ENCODE data around the gene ABCC4. TPM values are rescaled to one million over a fixed set of nuclear protein-coding genes. Genes with fewer than 3 reads are reported as not detected.

The ABCC4 gene
- total and polyA plus RNA-seq, 9 donors = 1.9 to 4.9 (median 3.2) TPM

DNA sequence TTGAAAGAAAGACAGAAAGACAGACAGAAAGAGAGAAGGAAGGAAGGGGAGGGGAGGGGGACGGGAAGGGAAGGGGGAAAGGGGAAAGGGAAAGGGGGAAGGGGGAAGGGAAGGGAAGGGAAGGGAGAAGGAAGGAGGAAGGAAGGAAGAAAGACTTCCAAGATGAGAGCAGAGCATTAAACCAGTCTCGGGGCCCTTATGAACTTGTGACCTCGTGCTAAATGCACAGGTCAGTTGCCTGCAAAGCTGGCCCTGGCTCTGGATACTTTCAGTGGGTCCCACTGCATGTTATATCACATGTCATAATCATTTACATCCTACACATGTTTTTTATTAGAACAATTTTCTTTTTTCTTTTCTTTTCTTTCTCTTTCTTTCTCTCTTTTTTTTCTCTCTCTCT lies 24.2 kb upstream of the ABCC4 start:
- no peaks in the 10 kb centered on the region for H3K9me3 ChIP-seq (replicated peaks; ENCODE audit: control insufficient read depth, low read depth, low read length)
- no peaks in the 10 kb centered on the region for H3K36me3 ChIP-seq (ENCODE audit: control insufficient read depth, insufficient read depth, low read length)
- H3K4me1 ChIP-seq (ENCODE audit: control insufficient read depth, insufficient read depth, low read length) = no peaks in the 10 kb centered on the region
- no peak for DNase-seq
- no peak overlapping the region for H3K27ac ChIP-seq (ENCODE audit: low read length)
- whole genome bisulfite sequencing (ENCODE audit: insufficient coverage) = 23% methylated on average over 3 of the region's 3 CpGs
- H3K4me3 ChIP-seq (ENCODE audit: low read length) = no peak overlapping the region
- no peaks in the 10 kb centered on the region for H3K27me3 ChIP-seq (ENCODE audit: control insufficient read depth, insufficient read depth, low read length)

DNA sequence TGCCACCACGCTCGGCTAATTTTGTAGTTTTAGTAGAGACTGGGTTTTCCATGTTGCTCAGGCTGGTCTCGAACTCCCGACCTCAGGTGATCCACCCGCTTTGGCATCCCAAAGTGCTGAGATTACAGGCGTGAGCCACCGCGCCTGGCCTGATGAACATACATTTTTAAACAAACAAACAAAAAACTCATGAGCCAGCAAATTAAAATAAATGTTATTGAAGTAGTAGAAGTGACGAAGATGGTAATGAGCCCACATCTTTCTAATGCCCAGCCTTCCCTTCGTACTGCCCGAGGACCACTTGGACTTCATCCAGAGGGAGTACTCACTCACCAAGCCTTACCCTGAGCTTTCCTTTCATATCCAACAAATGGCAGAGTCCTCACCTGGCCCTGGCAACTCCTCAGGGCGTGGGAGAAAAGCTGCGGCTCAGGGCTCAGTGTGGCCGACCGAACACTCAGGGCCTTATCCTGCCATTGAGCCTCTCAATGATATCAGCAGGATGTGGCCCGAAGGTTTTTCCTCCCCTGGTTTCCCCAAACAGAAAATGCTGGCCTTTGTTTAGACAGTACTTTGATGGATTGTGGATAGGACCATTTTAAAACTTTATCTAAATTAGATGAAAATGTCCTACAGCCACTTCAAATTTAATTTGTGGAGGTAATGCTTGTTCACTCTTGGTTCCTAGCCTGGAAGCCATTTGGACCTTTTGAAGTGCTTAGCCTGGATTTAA lies 22.8 kb upstream of the ABCC4 start:
- Histone ChIP-seq H3K27ac (ENCODE audit: low read length) (no peak overlapping the region), H3K9me3 (replicated peaks; ENCODE audit: control insufficient read depth, low read depth, low read length) (no peaks in the 10 kb centered on the region), H3K27me3 (ENCODE audit: control insufficient read depth, insufficient read depth, low read length) (no peaks in the 10 kb centered on the region), H3K36me3 (ENCODE audit: control insufficient read depth, insufficient read depth, low read length) (no peaks in the 10 kb centered on the region), H3K4me1 (ENCODE audit: control insufficient read depth, insufficient read depth, low read length) (no peaks in the 10 kb centered on the region), H3K4me3 (ENCODE audit: low read length) (no peak overlapping the region)
- 78% methylated on average over 4 of the region's 16 CpGs for WGBS (ENCODE audit: insufficient coverage)
- peak; percentile 5 for DNase-seq

DNA sequence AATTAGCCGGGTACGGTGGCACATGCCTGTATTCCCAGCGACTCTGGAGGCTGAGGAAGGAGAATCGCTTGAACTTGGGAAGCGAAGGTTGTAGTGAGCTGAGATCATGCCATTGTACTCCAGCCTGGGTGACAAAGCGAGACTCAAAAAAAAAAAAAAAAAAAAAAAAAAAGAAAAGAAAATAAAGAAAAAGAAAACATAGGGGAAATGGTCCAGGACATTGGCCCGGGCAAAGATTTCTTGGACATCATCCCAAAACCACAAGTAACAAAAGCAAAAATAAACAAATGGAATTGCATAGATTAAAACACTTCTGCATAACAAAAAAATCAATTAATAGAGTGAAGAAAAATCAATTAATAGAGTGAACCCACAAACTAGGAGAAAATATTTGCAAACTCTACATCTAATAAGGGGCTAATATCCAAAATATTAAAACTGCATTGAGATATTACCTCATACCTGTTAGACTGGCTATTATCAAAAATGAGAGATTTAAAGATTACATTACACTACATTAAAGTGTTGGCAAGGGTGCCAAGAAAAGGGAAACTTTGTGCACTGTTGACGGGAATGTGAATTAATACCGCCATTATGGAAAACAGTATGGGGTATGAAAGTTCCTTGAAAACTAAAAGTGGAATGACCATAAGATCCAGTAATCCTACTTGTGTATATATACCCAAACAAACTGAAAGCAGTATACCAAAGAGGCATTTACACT lies 18.5 kb upstream of the ABCC4 start:
- Histone ChIP-seq H3K36me3 (ENCODE audit: control insufficient read depth, insufficient read depth, low read length) (no peaks in the 10 kb centered on the region), H3K4me3 (ENCODE audit: low read length) (no peak overlapping the region), H3K27ac (ENCODE audit: low read length) (no peak overlapping the region), H3K9me3 (replicated peaks; ENCODE audit: control insufficient read depth, low read depth, low read length) (no peaks in the 10 kb centered on the region), H3K27me3 (ENCODE audit: control insufficient read depth, insufficient read depth, low read length) (no peaks in the 10 kb centered on the region), H3K4me1 (ENCODE audit: control insufficient read depth, insufficient read depth, low read length) (no peaks in the 10 kb centered on the region)
- no CpG with 5 or more reads among the region's 9 CpGs for WGBS (ENCODE audit: insufficient coverage)
- no peak for DNase-seq

DNA sequence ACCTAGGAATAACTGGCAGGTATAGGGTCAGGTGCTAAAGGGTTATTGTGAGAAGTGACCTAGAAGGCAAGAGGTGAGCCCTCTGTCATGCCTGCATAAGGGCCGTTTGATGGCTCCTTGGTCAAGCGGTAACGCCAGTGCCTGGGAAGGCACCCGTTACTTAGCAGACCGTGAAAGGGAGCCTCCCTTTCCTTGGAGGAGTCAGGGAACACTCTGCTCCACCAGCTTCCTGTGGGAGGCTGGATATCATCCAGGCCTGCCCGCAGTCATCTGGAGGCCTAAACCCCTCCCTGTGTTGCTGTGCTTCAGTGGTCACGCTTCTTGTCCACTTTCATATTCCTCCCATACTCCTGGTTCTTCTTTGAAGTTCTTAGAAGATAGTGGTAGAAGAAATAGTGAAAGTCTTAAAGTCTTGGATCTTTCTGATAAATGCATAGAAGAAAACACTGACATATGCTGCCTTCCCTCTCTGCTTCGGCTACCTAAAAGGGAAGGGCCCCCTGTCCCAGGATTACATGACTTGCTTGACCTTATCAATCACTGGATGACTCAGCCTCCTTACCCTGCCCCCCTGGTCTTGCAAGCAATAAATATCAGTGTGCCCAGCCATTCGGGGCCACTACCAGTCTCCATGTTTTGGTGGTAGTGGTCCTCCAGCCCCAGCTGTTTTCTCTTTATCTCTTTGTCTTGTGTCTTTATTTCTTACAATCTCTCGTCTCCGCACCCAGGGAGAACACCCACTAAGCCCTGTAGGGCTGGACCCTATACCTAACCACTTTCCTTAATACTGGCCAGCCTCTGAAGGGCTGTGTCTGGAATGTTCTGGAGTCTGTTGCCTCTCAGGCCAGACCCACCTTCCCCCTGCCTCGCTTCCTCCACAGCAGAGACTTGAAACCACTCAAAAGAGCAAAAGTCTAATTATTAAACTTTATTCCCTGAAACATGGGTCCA lies 16.1 kb upstream of the ABCC4 start:
- no peaks in the 10 kb centered on the region for H3K27me3 ChIP-seq (ENCODE audit: control insufficient read depth, insufficient read depth, low read length)
- H3K9me3 ChIP-seq (replicated peaks; ENCODE audit: control insufficient read depth, low read depth, low read length) = no peaks in the 10 kb centered on the region
- no peaks in the 10 kb centered on the region for H3K4me1 ChIP-seq (ENCODE audit: control insufficient read depth, insufficient read depth, low read length)
- no peak overlapping the region for H3K27ac ChIP-seq (ENCODE audit: low read length)
- no peak for DNase-seq
- no peaks in the 10 kb centered on the region for H3K36me3 ChIP-seq (ENCODE audit: control insufficient read depth, insufficient read depth, low read length)
- WGBS (ENCODE audit: insufficient coverage) = 83% methylated on average over 5 of the region's 12 CpGs
- H3K4me3 ChIP-seq (ENCODE audit: low read length) = no peak overlapping the region

DNA sequence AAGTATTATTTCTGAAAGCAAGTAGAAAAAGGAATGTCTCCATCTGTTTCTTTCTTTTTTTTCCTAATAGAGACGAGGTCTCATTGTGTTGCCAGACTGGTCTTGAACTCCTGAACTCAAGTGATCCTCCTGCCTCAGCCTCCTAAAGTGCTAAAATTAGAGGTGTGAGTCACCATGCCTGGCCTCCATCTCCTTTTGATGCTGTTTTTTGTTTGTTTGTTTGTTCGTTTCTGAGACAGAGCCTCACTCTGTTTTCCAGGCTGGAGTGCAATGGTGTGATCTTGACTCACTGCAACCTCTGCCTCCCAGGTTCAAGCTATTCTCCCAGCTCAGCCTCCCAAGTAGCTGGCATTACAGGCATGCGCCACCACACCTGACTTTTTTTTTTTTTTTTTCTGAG lies 14.5 kb upstream of the ABCC4 start:
- H3K27me3 ChIP-seq (ENCODE audit: control insufficient read depth, insufficient read depth, low read length) = no peaks in the 10 kb centered on the region
- H3K36me3 ChIP-seq (ENCODE audit: control insufficient read depth, insufficient read depth, low read length) = no peaks in the 10 kb centered on the region
- 100% methylated on average over 1 of the region's 3 CpGs for WGBS (ENCODE audit: insufficient coverage)
- no peak overlapping the region for H3K27ac ChIP-seq (ENCODE audit: low read length)
- DNase-seq = no peak
- no peaks in the 10 kb centered on the region for H3K9me3 ChIP-seq (replicated peaks; ENCODE audit: control insufficient read depth, low read depth, low read length)
- H3K4me3 ChIP-seq (ENCODE audit: low read length) = no peak overlapping the region
- no peaks in the 10 kb centered on the region for H3K4me1 ChIP-seq (ENCODE audit: control insufficient read depth, insufficient read depth, low read length)

DNA sequence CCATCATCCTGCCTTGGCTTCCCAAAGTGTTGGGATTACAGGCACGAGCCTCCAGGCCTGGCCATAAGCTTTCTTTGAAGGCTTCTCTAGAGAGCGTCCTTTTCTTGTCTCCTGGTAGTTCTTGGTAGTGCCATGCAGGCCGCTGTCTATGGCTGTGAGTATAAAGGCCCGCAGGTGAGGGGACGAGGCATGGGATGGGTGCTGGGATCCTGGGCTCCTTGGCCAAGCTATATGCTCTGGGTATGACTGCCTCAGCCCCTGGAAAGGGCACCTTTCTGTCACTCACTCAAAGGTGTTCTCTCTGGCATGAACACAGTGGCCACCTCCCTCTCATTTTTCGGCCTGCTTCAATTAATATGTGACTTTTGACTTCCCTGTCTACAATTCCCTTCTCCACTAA lies 6.3 kb upstream of the ABCC4 start:
- no peak overlapping the region for H3K27ac ChIP-seq (ENCODE audit: low read length)
- H3K4me3 ChIP-seq (ENCODE audit: low read length) = no peak overlapping the region
- H3K27me3 ChIP-seq (ENCODE audit: control insufficient read depth, insufficient read depth, low read length) = peaks cover 6% of the 10 kb centered on the region
- no peaks in the 10 kb centered on the region for H3K4me1 ChIP-seq (ENCODE audit: control insufficient read depth, insufficient read depth, low read length)
- no peaks in the 10 kb centered on the region for H3K36me3 ChIP-seq (ENCODE audit: control insufficient read depth, insufficient read depth, low read length)
- DNase-seq = no peak
- no peaks in the 10 kb centered on the region for H3K9me3 ChIP-seq (replicated peaks; ENCODE audit: control insufficient read depth, low read depth, low read length)
- 74% methylated on average over 3 of the region's 6 CpGs for WGBS (ENCODE audit: insufficient coverage)

DNA sequence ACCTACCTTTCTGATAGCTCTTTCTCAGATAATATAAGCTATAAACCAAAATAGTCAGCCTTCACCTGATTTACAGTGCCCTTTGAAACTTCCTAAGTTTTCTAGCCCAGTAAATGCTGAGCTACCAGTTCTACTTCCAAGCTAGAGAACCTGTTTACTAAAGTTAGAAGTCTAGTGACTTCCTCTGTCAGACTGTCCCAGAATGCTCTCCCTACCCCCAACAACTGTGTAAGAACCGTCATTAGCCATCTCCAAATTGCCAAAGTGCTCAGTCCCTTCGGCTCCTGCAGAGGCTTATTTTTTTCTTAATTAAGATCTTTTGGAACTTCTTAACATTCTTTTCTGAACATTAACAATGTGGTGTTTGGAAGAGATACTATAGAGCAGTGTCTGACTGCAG lies 3.2 kb upstream of the ABCC4 start:
- H3K4me3 ChIP-seq (ENCODE audit: low read length) = no peak overlapping the region
- H3K27ac ChIP-seq (ENCODE audit: low read length) = no peak overlapping the region

DNA sequence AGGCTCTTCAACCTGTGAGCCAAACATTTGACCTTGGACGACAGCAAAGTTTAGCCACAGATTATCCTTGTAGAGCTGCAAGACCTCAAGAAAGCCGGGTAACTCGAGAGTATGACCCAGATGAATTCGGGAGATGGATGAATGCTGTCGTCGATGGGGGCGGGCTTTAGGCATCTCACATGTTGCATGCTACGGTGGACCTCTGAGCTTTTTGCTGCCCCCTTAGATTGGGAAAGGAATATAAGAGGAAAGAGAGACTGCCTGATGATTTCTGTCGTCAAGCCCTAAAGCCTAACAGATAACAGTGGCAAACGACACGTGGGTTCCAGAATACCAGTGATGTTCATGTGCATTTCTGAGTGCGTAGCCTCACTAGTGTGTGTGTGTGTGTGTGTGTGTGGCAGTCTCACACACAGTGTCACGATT lies 730 bp upstream of the ABCC4 start:
- Histone ChIP-seq H3K4me3 (ENCODE audit: low read length) (peak overlapping the region; percentile 62), H3K4me1 (ENCODE audit: control insufficient read depth, insufficient read depth, low read length) (peaks cover 8% of the 10 kb centered on the region), H3K27me3 (ENCODE audit: control insufficient read depth, insufficient read depth, low read length) (peaks cover 15% of the 10 kb centered on the region), H3K36me3 (ENCODE audit: control insufficient read depth, insufficient read depth, low read length) (no peaks in the 10 kb centered on the region), H3K9me3 (replicated peaks; ENCODE audit: control insufficient read depth, low read depth, low read length) (no peaks in the 10 kb centered on the region), H3K27ac (ENCODE audit: low read length) (peak overlapping the region; percentile 47)
- 3% methylated on average over 9 of the region's 13 CpGs for WGBS (ENCODE audit: insufficient coverage)
- DNase-seq = no peak

More for the DNA sequence above, 3.2 kb upstream of the ABCC4 start:
- H3K36me3 ChIP-seq (ENCODE audit: control insufficient read depth, insufficient read depth, low read length) = no peaks in the 10 kb centered on the region
- DNase-seq = no peak
- no peaks in the 10 kb centered on the region for H3K9me3 ChIP-seq (replicated peaks; ENCODE audit: control insufficient read depth, low read depth, low read length)
- no CpG with 5 or more reads among the region's 2 CpGs for WGBS (ENCODE audit: insufficient coverage)
- H3K27me3 ChIP-seq (ENCODE audit: control insufficient read depth, insufficient read depth, low read length) = peaks cover 15% of the 10 kb centered on the region
- peaks cover 8% of the 10 kb centered on the region for H3K4me1 ChIP-seq (ENCODE audit: control insufficient read depth, insufficient read depth, low read length)

DNA sequence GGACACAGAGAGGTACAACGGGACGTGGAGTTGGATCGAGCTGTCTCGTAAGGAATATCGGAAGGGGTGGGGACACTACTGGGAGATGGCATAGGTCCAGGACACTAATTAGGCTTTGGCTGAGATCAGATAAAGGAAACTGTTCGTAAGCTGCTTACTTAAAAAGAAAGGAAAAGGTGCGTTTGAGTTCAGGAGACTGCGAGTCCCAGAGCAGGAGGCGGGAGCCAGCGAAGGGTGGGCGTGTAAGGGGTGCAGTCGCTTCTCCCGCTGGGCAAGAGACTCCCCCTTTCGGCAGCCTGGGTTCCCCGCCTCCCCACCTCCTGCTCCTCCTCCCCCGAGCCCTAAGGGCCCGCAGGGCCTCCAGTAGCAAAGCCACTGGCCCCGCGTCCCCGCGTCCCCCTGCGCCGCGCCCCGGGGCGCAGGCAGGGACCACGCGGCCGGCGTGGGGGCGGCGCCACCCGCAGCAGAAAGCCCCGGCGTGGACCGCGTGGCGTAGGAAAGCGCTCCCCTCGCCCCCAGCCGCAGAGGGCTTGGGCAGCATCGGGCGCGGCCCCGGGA lies 547 bp downstream of the ABCC4 start:
- DNase-seq = peak; percentile 53
- H3K4me1 ChIP-seq (ENCODE audit: control insufficient read depth, insufficient read depth, low read length) = peaks cover 8% of the 10 kb centered on the region
- no peak overlapping the region for H3K27ac ChIP-seq (ENCODE audit: low read length)

More for the DNA sequence above, 547 bp downstream of the ABCC4 start:
- H3K9me3 ChIP-seq (replicated peaks; ENCODE audit: control insufficient read depth, low read depth, low read length) = no peaks in the 10 kb centered on the region
- H3K36me3 ChIP-seq (ENCODE audit: control insufficient read depth, insufficient read depth, low read length) = no peaks in the 10 kb centered on the region
- H3K4me3 ChIP-seq (ENCODE audit: low read length) = peak overlapping the region; percentile 63
- WGBS (ENCODE audit: insufficient coverage) = under 1% methylated on average over 36 of the region's 45 CpGs
- H3K27me3 ChIP-seq (ENCODE audit: control insufficient read depth, insufficient read depth, low read length) = peaks cover 15% of the 10 kb centered on the region

All from muscle of leg (tissue), 11 donors.